HG02885 (cell line): Measurements from ENCODE around the gene KRT86.

Experiments
- ATAC-seq: cut with Tn5 transposase; IDR thresholded peaks from one replicate; pipeline ENCODE4 v1.9.1; 2021; ENCODE audit warnings: mild to moderate bottlenecking; ENCODE audit not compliant: unreplicated experiment, poor library complexity

KRT86 gene

GRCh38 chr12:52274521-52275120, at the start of gene KRT86:
Gene KRT86 (plus strand): TSS chr12:52274645. CDS start chr12:52301917, 27,272 bp downstream.
- no peak for ATAC-seq

- ATAC-seq = no peak
Measured at GRCh38 chr12:52225752-52226151, 48.7 kb upstream of the KRT86 start.

- ATAC-seq = no peak
Measured at GRCh38 chr12:52226446-52226845, 48.0 kb upstream of the KRT86 start.

GRCh38 chr12:52227606-52228166, 46.8 kb upstream of the KRT86 start:
- ATAC-seq = no peak

GRCh38 chr12:52228366-52228765, 46.1 kb upstream of the KRT86 start:
- no peak for ATAC-seq

GRCh38 chr12:52228931-52229330, 45.5 kb upstream of the KRT86 start:
- ATAC-seq = no peak

- ATAC-seq = no peak
Measured at GRCh38 chr12:52229836-52230343, 44.6 kb upstream of the KRT86 start.

GRCh38 chr12:52230364-52231281, 43.8 kb upstream of the KRT86 start:
- ATAC-seq = no peak

GRCh38 chr12:52231305-52232202, 42.9 kb upstream of the KRT86 start:
- no peak for ATAC-seq

- no peak for ATAC-seq
Measured at GRCh38 chr12:52232203-52232673, 42.2 kb upstream of the KRT86 start.

- ATAC-seq = no peak
Measured at GRCh38 chr12:52232674-52233461, 41.6 kb upstream of the KRT86 start, which contains the start of gene KRT7. Gene KRT7 (plus strand): TSS chr12:52233243. CDS start chr12:52233297, 54 bp downstream.

- ATAC-seq = no peak
Measured at GRCh38 chr12:52233462-52234207, 40.8 kb upstream of the KRT86 start.

- ATAC-seq = no peak
Measured at GRCh38 chr12:52234223-52234810, 40.1 kb upstream of the KRT86 start.

- ATAC-seq = no peak
Measured at GRCh38 chr12:52235001-52235764, 39.3 kb upstream of the KRT86 start.

GRCh38 chr12:52235822-52236361, 38.6 kb upstream of the KRT86 start:
- ATAC-seq = no peak

- no peak for ATAC-seq
Measured at GRCh38 chr12:52236386-52237050, 37.9 kb upstream of the KRT86 start.
